ENCODE measurements around the gene SPEM2. TPM values are rescaled to one million over a fixed set of nuclear protein-coding genes. Genes with fewer than 3 reads are reported as not detected.

SPEM2 gene
- total RNA-seq, 2 experiments from 2014 or later: not detected

DNA sequence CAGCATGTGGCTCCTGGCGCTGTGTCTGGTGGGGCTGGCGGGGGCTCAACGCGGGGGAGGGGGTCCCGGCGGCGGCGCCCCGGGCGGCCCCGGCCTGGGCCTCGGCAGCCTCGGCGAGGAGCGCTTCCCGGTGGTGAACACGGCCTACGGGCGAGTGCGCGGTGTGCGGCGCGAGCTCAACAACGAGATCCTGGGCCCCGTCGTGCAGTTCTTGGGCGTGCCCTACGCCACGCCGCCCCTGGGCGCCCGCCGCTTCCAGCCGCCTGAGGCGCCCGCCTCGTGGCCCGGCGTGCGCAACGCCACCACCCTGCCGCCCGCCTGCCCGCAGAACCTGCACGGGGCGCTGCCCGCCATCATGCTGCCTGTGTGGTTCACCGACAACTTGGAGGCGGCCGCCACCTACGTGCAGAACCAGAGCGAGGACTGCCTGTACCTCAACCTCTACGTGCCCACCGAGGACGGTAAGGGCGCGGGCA is 17.1 kb upstream of the SPEM2 start:
- TF ChIP-seq, protein P1, sequence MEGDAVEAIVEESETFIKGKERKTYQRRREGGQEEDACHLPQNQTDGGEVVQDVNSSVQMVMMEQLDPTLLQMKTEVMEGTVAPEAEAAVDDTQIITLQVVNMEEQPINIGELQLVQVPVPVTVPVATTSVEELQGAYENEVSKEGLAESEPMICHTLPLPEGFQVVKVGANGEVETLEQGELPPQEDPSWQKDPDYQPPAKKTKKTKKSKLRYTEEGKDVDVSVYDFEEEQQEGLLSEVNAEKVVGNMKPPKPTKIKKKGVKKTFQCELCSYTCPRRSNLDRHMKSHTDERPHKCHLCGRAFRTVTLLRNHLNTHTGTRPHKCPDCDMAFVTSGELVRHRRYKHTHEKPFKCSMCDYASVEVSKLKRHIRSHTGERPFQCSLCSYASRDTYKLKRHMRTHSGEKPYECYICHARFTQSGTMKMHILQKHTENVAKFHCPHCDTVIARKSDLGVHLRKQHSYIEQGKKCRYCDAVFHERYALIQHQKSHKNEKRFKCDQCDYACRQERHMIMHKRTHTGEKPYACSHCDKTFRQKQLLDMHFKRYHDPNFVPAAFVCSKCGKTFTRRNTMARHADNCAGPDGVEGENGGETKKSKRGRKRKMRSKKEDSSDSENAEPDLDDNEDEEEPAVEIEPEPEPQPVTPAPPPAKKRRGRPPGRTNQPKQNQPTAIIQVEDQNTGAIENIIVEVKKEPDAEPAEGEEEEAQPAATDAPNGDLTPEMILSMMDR (IDR thresholded peaks at IDR 0.05): no peak
- DNase-seq (peak; percentile 51), ATAC-seq (no peak)
- Mint-ChIP-seq H3K27me3 (peaks cover 2% of the 10 kb centered on the region), H3K27ac (peak overlapping the region; percentile 38), H3K36me3 (ENCODE audit: low read depth) (no peaks in the 10 kb centered on the region), H3K9me3 (no peaks in the 10 kb centered on the region), H3K4me1 (ENCODE audit: low read depth) (peaks cover 9% of the 10 kb centered on the region), H3K4me3 (peak overlapping the region; percentile 38)
- CTCF ChIA-PET: no interaction called here
- POLR2A ChIA-PET: interaction anchor here (1.3 to 1.4 kb wide), 2 partner anchors 17 to 28 kb away, joined by 4 read pairs; partner anchors contain the start of gene SPEM2
- intact Hi-C loops (cut with micrococcal nuclease): no loop called here

DNA sequence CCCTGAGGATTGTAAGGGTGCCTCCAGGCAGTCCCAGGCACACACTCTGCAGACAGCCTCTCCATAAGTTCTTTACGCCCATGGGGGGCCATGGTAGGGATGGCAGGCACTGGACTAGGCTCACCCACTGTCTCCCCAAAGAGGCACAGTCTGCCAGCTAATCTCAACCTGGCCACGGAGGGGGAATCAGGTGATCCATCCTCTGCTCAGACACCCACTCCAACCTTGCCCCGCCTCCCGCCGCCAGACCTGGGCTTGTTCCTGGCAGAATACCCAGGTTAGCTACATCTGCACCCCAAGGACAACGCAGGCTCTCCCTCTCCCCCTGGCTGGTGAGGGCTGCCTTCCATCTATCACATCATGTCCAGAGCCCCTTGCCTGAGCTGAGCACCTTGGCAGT is 16.6 kb upstream of the SPEM2 start:
- peak overlapping the region; percentile 31 for H3K27ac Mint-ChIP-seq
- peaks cover 2% of the 10 kb centered on the region for H3K27me3 Mint-ChIP-seq
- ATAC-seq (no peak), DNase-seq (peak; percentile 25)
- peak overlapping the region; percentile 41 for H3K4me3 Mint-ChIP-seq
- intact Hi-C loops (cut with micrococcal nuclease): no loop called here
- TF ChIP-seq, protein P1 (IDR thresholded peaks at IDR 0.05): no peak
- POLR2A ChIA-PET: interaction anchor here (1.1 to 1.4 kb wide), 3 partner anchors 10 to 28 kb away, joined by 3 to 4 read pairs (median 4); partner anchors contain the start of gene SPEM2
- CTCF ChIA-PET: no interaction called here
- H3K4me1 Mint-ChIP-seq (ENCODE audit: low read depth): peaks cover 9% of the 10 kb centered on the region
- H3K9me3 Mint-ChIP-seq: no peaks in the 10 kb centered on the region
- H3K36me3 Mint-ChIP-seq (ENCODE audit: low read depth): no peaks in the 10 kb centered on the region

DNA sequence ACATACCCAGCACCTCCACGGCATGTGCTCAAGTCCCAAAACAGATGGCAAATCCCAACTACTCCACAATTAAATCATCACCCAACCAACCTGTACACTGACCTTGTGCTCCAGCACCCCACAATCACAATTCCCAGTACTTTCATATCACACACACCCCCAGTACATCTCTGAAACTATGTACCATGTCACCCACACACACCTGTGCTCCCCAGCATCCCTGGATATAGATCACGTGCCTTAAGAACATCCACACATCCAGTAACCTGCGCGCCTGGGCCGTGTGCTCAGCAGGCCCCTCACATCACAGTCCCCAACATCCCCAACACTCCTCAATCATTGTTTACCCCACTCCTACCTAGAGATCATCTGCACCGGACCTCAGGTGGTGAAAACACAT is 15.7 kb upstream of the SPEM2 start:
- DNase-seq: no peak
- Mint-ChIP-seq H3K4me1 (ENCODE audit: low read depth) (peaks cover 9% of the 10 kb centered on the region), H3K4me3 (no peak overlapping the region), H3K27me3 (peaks cover 2% of the 10 kb centered on the region), H3K9me3 (no peaks in the 10 kb centered on the region), H3K27ac (no peak overlapping the region), H3K36me3 (ENCODE audit: low read depth) (no peaks in the 10 kb centered on the region)
- TF ChIP-seq, protein P1 (IDR thresholded peaks at IDR 0.05): no peak
- ChIA-PET CTCF (no interaction called here), POLR2A (interaction anchor here (1.1 to 1.4 kb wide), 3 partner anchors 9 to 27 kb away, joined by 3 to 4 read pairs (median 4); partner anchors contain the start of gene SPEM2)
- intact Hi-C loops (cut with micrococcal nuclease): no loop called here
- ATAC-seq: no peak

DNA sequence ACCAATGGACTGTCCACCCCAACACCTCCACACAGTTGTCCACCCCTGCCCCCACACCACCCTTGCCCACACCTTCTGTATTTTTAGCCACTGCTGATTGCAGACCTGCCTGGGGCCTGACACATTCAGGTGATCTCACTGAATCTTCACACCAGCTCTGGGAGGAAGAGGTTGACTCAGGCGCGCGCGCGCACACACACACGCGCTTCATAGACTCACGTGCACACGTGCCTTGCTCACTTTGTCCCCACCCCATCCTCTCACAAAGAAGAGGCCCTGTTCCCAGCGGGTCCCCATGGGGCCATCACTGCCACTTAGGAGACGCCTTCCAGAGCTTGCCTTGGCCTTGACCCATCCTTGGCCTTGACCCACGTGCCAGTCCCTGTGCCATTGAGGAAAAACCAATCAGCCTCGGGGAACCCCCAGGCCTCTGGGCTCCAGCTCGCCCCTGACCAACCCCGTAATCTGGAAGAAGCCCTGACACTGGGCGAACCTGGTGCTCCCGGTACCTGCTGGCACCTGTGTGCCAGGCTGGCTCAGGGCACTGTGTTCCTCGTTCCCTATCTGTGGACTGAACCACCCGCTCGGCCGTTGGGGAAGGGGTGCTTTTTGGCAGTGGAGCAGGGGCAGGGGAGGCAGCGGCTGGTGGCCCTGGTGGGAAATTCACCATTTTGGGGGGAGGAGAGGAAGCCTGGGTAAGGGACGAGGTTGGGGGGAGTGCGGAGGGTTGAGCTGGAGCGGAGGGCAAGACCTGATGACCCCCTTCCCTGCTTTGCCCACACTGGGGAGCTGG is 14.6 kb upstream of the SPEM2 start:
- Mint-ChIP-seq H3K27me3 (peaks cover 2% of the 10 kb centered on the region), H3K36me3 (ENCODE audit: low read depth) (no peaks in the 10 kb centered on the region), H3K4me1 (ENCODE audit: low read depth) (peaks cover 6% of the 10 kb centered on the region), H3K27ac (no peak overlapping the region), H3K4me3 (no peak overlapping the region), H3K9me3 (no peaks in the 10 kb centered on the region)
- ATAC-seq: no peak
- POLR2A ChIA-PET: interaction anchor here (0.6 kb wide), 1 partner anchor 15 kb away, joined by 3 read pairs; the partner anchor contains the start of gene SPEM2
- CTCF ChIA-PET: no interaction called here
- intact Hi-C loops (cut with micrococcal nuclease): no loop called here
- TF ChIP-seq, protein P1 (IDR thresholded peaks at IDR 0.05): no peak
- no peak for DNase-seq

DNA sequence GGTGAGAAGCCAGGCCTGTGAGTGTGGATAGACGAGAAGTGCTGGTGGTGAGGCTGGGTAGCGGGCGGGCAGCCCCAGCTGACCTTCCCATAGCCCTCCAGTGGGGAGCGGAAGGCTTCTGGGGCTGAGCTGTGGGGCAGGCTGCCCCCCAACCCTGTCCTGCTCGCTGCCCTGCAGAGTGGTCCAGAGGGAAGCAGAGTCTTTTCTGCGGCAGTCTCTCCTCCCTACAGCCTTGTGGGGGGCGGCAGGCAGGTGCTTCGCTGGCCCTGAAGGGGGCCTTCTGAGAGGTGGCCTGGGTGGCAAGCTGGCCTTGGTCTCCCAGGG is 14.0 kb upstream of the SPEM2 start:
- TF ChIP-seq, protein P1 (IDR thresholded peaks at IDR 0.05): no peak
- H3K27ac Mint-ChIP-seq: no peak overlapping the region
- POLR2A ChIA-PET: interaction anchor here (0.6 kb wide), 1 partner anchor 14 kb away, joined by 3 read pairs; the partner anchor contains the start of gene SPEM2
- no peaks in the 10 kb centered on the region for H3K36me3 Mint-ChIP-seq (ENCODE audit: low read depth)
- H3K4me3 Mint-ChIP-seq: no peak overlapping the region
- ATAC-seq (no peak), DNase-seq (no peak)
- intact Hi-C loops (cut with micrococcal nuclease): no loop called here
- CTCF ChIA-PET: no interaction called here
- no peaks in the 10 kb centered on the region for H3K27me3 Mint-ChIP-seq
- peaks cover 4% of the 10 kb centered on the region for H3K4me1 Mint-ChIP-seq (ENCODE audit: low read depth)
- H3K9me3 Mint-ChIP-seq: no peaks in the 10 kb centered on the region
